ENCODE data around the gene PCDHA12.

DNA sequence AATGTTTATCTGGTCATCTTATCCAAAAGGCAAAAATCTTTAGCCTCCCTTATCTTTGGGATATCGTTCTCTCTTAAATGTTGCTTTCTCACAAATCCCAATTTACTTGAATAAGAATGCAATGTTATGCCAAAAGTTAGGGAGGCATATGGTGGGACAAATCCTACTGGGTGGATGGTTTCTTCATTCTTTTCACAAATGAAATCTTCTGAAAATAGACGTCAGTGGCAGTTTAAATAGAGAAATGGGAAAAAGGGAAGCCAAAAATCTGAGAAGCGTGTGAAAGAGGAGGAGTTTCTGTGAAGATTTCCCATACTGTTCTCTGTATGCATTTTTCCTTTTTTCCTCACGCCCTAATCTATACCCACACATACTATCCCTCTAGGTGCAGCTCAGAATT lies 48.5 kb downstream of the PCDHA12 start:
- TF ChIP-seq CTCF (IDR thresholded peaks at IDR 0.05; ENCODE audit: poor library complexity, severe bottlenecking) (no peak), EZH2 (IDR thresholded peaks at IDR 0.05; ENCODE audit: borderline replicate concordance, insufficient read depth, low read length, poor library complexity, severe bottlenecking) (no peak), SMC3 (conservative IDR thresholded peaks at IDR 0.05; ENCODE audit: poor library complexity) (no peak), MXI1 (conservative IDR thresholded peaks at IDR 0.05; ENCODE audit: poor library complexity, severe bottlenecking) (no peak), TAF1 (IDR thresholded peaks at IDR 0.05; ENCODE audit: low read depth) (no peak)

Data from neural cell (in vitro differentiated cells).